Stimulated activated CD8-positive, alpha-beta memory T cell treated with anti-CD3 and anti-CD28 coated beads, Interleukin-12 subunit alpha, Interleukin-12 subunit beta, amount 100 ng/mL, for 24 hours (primary cell): ENCODE results near the gene LMBR1L.
"Not testable (repeated sequence)": the region's sequence is repeated elsewhere in the genome, so short reads cannot be mapped to it uniquely, and the experiment has no call there.

Experiments used
- DNase-seq: peaks from one replicate; pipeline ENCODE4 v3.0.0-alpha.2; 2020; ENCODE audit errors: extremely low read depth

The LMBR1L gene

GRCh38 chr12:49110464-49111155, at the start of gene LMBR1L:
LMBR1L (minus strand) TSS chr12:49110847; CDS start chr12:49110555, 292 bp downstream.
- DNase-seq, result peak; percentile 84

GRCh38 chr12:49160399-49160798, 49.8 kb upstream of the LMBR1L start:
- DNase-seq, result no peak

GRCh38 chr12:49154221-49154620, 43.6 kb upstream of the LMBR1L start:
- DNase-seq, result no peak

- no peak for DNase-seq
Measured at GRCh38 chr12:49147384-49147783, 36.7 kb upstream of the LMBR1L start.

GRCh38 chr12:49146406-49146805, 35.8 kb upstream of the LMBR1L start:
- no peak for DNase-seq

GRCh38 chr12:49144384-49144783, 33.7 kb upstream of the LMBR1L start:
- no peak for DNase-seq

GRCh38 chr12:49138999-49139398, 28.4 kb upstream of the LMBR1L start:
- no peak for DNase-seq

- DNase-seq, result no peak
Measured at GRCh38 chr12:49138587-49138986, 27.9 kb upstream of the LMBR1L start.

GRCh38 chr12:49137476-49137875, 26.8 kb upstream of the LMBR1L start:
- no peak for DNase-seq

GRCh38 chr12:49136997-49137396, 26.4 kb upstream of the LMBR1L start:
- not testable (repeated sequence) for DNase-seq

GRCh38 chr12:49133590-49133989, 22.9 kb upstream of the LMBR1L start:
- no peak for DNase-seq

GRCh38 chr12:49133014-49133413, 22.4 kb upstream of the LMBR1L start:
- no peak for DNase-seq

GRCh38 chr12:49131894-49132461, 21.3 kb upstream of the LMBR1L start:
- no peak for DNase-seq

GRCh38 chr12:49131051-49131893, 20.6 kb upstream of the LMBR1L start, which contains the start of gene TUBA1B:
TUBA1B (minus strand) TSS chr12:49131395; CDS start chr12:49131300, 95 bp downstream.
- peak; percentile 84 for DNase-seq

- peak; percentile 84 for DNase-seq
Measured at GRCh38 chr12:49130151-49131050, 19.8 kb upstream of the LMBR1L start.

GRCh38 chr12:49129332-49130150, 18.9 kb upstream of the LMBR1L start:
- DNase-seq, result no peak

- DNase-seq, result not testable (repeated sequence)
Measured at GRCh38 chr12:49127971-49128370, 17.3 kb upstream of the LMBR1L start.

GRCh38 chr12:49126852-49127763, 16.5 kb upstream of the LMBR1L start:
- DNase-seq, result no peak

GRCh38 chr12:49121047-49121696, 10.5 kb upstream of the LMBR1L start:
- no peak for DNase-seq
